Fibroblast of mammary gland (primary cell): ENCODE data around the gene TICAM2.

Source experiments
- DNase-seq: peaks from one replicate; pipeline ENCODE4 v3.0.0-alpha.2; 2010; ENCODE audit warnings: low read depth
- H3K4me3 ChIP-seq: 2 replicates; pipeline ENCODE4 v1.5.1; 2011; ENCODE audit warnings: low read depth, mild to moderate bottlenecking, low read length, moderate library complexity; ENCODE audit not compliant: control insufficient read depth
- TF ChIP-seq, protein P1 (sequence below): conservative IDR thresholded peaks from 2 replicates; pipeline ENCODE4 v1.5.1; 2011; ENCODE audit warnings: low read depth, low read length, inconsistent platforms; ENCODE audit not compliant: control insufficient read depth, insufficient read depth

Gene TICAM2

DNA sequence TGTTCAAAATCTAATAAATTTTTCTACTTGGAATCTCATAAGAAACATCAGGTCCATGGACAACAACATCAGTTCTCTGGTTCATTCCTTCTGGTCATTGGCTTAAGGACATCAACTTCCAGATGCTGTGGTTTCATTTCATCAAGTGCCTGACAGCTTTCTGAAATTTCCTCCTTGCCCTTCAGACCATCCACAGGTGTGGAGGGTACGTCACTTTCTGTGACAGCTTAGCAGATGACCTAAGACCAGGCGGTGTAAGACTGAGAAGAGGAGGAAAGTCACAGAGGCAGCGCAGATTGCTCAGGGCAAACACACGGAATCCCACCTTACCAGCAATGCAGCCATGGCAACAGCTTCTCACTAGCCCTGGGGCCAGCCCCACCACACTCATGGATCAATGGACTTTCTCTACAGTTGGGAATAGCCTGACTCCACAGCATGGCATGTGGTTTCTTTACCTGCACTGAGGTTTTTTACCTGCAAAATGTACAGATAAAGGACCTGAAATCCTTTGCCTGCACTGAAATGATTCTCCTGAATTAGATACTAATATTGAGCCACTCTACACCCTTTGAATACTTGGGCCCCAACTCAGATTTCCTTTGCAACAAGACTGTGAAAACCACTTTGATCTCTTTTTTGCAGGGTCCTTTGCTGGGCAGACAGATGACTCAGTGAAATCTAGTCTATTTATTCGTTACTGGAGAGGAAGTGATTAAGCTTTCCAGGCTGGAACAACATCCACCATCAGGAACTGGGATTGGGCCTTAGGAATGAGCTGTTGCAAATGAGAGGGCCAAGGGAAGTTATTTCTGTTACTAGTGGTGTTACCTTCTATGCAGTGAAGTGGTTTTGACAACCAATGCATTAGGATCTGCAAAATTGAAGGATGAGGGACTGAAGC, 26.9 kb downstream of the TICAM2 start:
- DNase-seq, result peak; percentile 72
- no peak overlapping the region for H3K4me3 ChIP-seq
- TF ChIP-seq, protein P1, sequence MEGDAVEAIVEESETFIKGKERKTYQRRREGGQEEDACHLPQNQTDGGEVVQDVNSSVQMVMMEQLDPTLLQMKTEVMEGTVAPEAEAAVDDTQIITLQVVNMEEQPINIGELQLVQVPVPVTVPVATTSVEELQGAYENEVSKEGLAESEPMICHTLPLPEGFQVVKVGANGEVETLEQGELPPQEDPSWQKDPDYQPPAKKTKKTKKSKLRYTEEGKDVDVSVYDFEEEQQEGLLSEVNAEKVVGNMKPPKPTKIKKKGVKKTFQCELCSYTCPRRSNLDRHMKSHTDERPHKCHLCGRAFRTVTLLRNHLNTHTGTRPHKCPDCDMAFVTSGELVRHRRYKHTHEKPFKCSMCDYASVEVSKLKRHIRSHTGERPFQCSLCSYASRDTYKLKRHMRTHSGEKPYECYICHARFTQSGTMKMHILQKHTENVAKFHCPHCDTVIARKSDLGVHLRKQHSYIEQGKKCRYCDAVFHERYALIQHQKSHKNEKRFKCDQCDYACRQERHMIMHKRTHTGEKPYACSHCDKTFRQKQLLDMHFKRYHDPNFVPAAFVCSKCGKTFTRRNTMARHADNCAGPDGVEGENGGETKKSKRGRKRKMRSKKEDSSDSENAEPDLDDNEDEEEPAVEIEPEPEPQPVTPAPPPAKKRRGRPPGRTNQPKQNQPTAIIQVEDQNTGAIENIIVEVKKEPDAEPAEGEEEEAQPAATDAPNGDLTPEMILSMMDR, result no peak

DNA sequence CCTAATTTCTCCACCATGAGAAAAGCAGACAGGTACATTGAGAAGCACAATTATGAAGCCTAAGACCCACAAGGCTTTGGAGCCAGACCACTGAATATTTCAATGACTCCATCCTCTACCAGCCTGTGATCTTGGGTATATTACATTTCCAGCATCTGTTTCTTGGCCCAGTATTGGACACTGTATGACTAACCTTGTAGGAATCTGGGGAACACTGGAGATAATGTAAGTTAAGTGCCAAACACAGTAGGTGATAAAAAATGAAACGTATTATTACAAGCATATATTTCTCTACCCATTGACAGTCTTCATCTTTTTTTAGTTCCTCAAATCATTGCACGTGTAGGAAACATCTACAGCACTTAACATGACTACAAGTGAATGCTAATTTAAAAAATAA, 29.1 kb downstream of the TICAM2 start:
- peak; percentile 60 for DNase-seq
- H3K4me3 ChIP-seq, result no peak overlapping the region
- TF ChIP-seq, protein P1, result no peak

DNA sequence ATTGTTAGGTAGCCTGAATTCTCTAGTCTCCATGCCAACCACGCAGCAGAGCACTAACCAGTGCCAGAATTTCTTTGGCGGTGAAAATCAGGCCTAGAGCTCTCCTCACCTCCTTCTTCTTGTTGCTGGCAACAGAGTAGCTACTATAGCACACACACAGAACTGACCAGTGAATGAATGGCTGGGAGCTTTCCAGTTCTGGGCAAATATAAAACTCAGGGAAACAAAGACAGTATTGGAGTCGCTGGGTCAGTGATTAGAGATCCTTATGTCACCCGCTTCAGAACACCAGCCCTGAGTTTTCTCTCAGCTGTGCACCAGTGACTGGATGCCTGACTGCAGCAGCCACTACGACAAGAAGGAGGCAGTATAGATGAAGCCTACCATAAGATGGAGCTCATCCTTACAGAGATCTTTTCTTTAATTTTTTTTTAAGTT, 30.8 kb downstream of the TICAM2 start:
- no peak for DNase-seq
- TF ChIP-seq, protein P1, result no peak
- no peak overlapping the region for H3K4me3 ChIP-seq

DNA sequence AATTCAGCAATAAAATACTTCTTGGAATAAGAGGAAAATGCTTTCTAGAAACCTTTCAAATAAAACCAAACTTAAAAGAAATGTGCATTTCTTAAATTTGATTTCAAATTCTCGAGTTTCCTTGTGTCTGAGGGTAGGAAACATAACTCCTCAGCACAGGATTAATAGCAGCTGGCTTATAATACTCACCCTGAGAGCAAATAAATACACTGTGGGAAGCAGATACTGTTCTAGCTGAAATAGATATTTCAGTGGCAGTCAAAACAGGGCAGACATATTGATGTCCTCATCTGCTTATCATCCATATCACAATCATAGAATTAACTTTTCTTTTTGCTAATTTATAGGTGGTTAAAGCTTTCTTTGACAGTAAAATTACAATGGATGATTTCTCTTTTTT, 33.6 kb downstream of the TICAM2 start:
- no peak for DNase-seq
- no peak overlapping the region for H3K4me3 ChIP-seq
- TF ChIP-seq, protein P1, result no peak

DNA sequence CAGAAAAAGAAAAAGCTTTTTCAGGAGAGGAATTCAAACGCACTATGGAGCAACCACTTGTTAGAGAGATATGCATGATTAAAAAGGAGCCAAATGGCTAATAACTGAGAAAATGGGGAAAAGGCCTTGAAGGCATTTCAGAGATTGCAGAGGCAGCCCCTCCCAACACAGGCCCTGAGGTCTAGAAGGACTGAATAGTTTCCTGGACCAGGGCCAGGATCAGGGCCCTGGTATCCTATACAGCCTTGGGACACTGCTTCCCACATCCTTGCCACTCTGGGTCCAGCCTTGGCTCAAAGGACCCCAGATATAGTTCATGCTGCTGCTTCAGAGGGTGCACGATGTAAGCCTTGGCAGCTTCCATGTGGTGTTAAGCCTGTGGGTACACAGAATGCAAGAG, 37.0 kb downstream of the TICAM2 start:
- DNase-seq, result no peak
- TF ChIP-seq, protein P1, result no peak
- no peak overlapping the region for H3K4me3 ChIP-seq

DNA sequence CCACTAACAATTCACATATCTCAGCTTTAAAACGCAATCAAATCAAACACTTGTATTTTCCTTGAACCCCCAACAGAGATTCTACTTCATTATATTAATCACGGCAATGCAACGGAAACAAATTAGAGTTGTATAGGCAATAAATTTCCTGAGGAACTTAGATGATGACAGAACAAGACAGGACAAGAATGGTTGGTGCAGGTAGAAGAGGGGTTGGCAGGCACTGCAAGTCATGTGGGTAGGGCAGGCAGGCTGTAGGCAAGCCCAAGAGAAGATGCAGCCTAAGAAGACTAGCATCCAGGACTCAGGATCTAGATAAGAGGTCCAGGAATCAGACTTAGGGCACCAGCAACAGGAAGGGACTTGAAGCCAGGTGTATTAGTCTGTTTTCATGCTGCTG, 41.1 kb downstream of the TICAM2 start:
- TF ChIP-seq, protein P1, result no peak
- H3K4me3 ChIP-seq, result no peak overlapping the region
- DNase-seq, result no peak

DNA sequence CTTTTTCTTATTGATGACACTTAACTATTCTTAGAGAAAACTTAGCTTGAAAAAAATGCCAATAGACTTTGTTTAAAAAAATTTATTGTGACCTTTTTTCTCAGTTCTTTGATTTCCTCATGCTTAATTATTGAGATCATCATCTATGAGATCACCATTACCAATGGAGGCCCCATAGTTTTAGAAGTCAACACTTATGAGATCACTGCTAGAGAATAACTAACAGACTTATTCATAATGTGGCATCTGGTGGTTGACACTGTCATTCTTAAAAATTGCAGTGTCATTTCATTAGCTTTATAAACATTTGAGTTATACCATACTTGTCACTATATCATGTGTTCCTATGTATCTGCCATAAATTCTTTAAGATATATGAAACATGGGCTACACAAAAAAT, 42.8 kb downstream of the TICAM2 start:
- no peak overlapping the region for H3K4me3 ChIP-seq
- TF ChIP-seq, protein P1, result no peak
- peak; percentile 72 for DNase-seq
